KMS-11 (cell line): ENCODE results near the gene SLC4A2.

ENCODE experiments used
- H2AFZ ChIP-seq: fragments of 200-600 bp; sonication (generic); 2 replicates; pipeline ENCODE4 v1.6.1; 2016; ENCODE audit warnings: antibody characterized with exemption, mixed run types, low read depth
- H3K27ac ChIP-seq: fragments of 200-600 bp; sonication (generic); 2 replicates; pipeline ENCODE4 v1.6.1; 2016; ENCODE audit warnings: mild to moderate bottlenecking, mixed run types
- H3K27me3 ChIP-seq: fragments of 200-600 bp; sonication (generic); 2 replicates; pipeline ENCODE4 v1.6.1; 2017; ENCODE audit warnings: mild to moderate bottlenecking, low read depth, mixed run types, moderate library complexity; ENCODE audit not compliant: insufficient read depth
- H3K36me3 ChIP-seq: fragments of 200-600 bp; sonication (generic); 2 replicates; pipeline ENCODE4 v1.6.1; 2017; ENCODE audit warnings: mild to moderate bottlenecking, mixed run types; ENCODE audit not compliant: insufficient read depth
- H3K4me1 ChIP-seq: fragments of 200-600 bp; sonication (generic); 2 replicates; pipeline ENCODE4 v1.6.1; 2016; ENCODE audit warnings: mild to moderate bottlenecking, low read depth, mixed run types; ENCODE audit not compliant: poor library complexity, severe bottlenecking
- H3K4me2 ChIP-seq: fragments of 200-600 bp; sonication (generic); 2 replicates; pipeline ENCODE4 v1.7.0; 2016; ENCODE audit warnings: mild to moderate bottlenecking, mixed run types
- H3K4me3 ChIP-seq: fragments of 200-600 bp; sonication (generic); IDR thresholded peaks from 2 replicates; pipeline ENCODE4 v1.6.1; 2017; ENCODE audit warnings: low read depth, low read length, mixed read lengths; ENCODE audit not compliant: insufficient read depth
- H3K79me2 ChIP-seq: fragments of 200-600 bp; sonication (generic); 2 replicates; pipeline ENCODE4 v1.6.1; 2016; ENCODE audit warnings: low read depth, mixed run types; ENCODE audit not compliant: insufficient read depth
- H3K9ac ChIP-seq: fragments of 200-600 bp; sonication (generic); 2 replicates; pipeline ENCODE4 v1.6.1; 2016; ENCODE audit warnings: mild to moderate bottlenecking, mixed run types
- H4K20me1 ChIP-seq: fragments of 200-600 bp; sonication (generic); 2 replicates; pipeline ENCODE4 v1.6.1; 2016; ENCODE audit warnings: mild to moderate bottlenecking, mixed run types; ENCODE audit not compliant: insufficient read depth
- CTCF ChIP-seq: fragments of 200-600 bp; sonication (generic); conservative IDR thresholded peaks from 2 replicates; pipeline ENCODE4 v1.6.1; 2017; ENCODE audit warnings: low read depth, mild to moderate bottlenecking, antibody characterized with exemption, low read length, moderate library complexity, mixed read lengths

Gene SLC4A2

GRCh38 chr7:151048911-151049463, 10.4 kb upstream of the SLC4A2 start:
- Histone ChIP-seq H3K27me3 (peaks cover 13% of the 10 kb centered on the region; the same call in 1 of the 2 replicates), H3K4me2 (no peak overlapping the region), H3K36me3 (no peaks in the 10 kb centered on the region), H4K20me1 (no peaks in the 10 kb centered on the region), H3K79me2 (no peaks in the 10 kb centered on the region), H3K27ac (no peak overlapping the region), H3K4me1 (no peaks in the 10 kb centered on the region), H2AFZ (no peak overlapping the region), H3K4me3 (no peak overlapping the region), H3K9ac (no peak overlapping the region)
- no peak for TF ChIP-seq CTCF

- H3K27ac ChIP-seq, result no peak overlapping the region
These were observed 8.3 kb upstream of the SLC4A2 start for GRCh38 chr7:151051108-151051507.

GRCh38 chr7:151053096-151053495, 6.3 kb upstream of the SLC4A2 start:
- no peak overlapping the region for H3K9ac ChIP-seq
- H3K79me2 ChIP-seq, result no peaks in the 10 kb centered on the region
- H3K4me3 ChIP-seq, result no peak overlapping the region
- no peak for TF ChIP-seq CTCF
- H2AFZ ChIP-seq, result no peak overlapping the region
- H3K27me3 ChIP-seq, result peaks cover 13% of the 10 kb centered on the region; the same call in 1 of the 2 replicates
- H3K27ac ChIP-seq, result no peak overlapping the region
- H3K4me1 ChIP-seq, result no peaks in the 10 kb centered on the region
- H3K36me3 ChIP-seq, result no peaks in the 10 kb centered on the region
- H3K4me2 ChIP-seq, result no peak overlapping the region
- H4K20me1 ChIP-seq, result no peaks in the 10 kb centered on the region

More at GRCh38 chr7:151051108-151051507, 8.3 kb upstream of the SLC4A2 start:
- no peaks in the 10 kb centered on the region for H3K36me3 ChIP-seq
- H3K9ac ChIP-seq, result no peak overlapping the region
- H2AFZ ChIP-seq, result no peak overlapping the region
- no peaks in the 10 kb centered on the region for H3K79me2 ChIP-seq
- peaks cover 13% of the 10 kb centered on the region; the same call in 1 of the 2 replicates for H3K27me3 ChIP-seq
- H3K4me2 ChIP-seq, result no peak overlapping the region
- no peak for TF ChIP-seq CTCF
- no peaks in the 10 kb centered on the region for H3K4me1 ChIP-seq
- H4K20me1 ChIP-seq, result no peaks in the 10 kb centered on the region
- no peak overlapping the region for H3K4me3 ChIP-seq

GRCh38 chr7:151053751-151054150, 5.6 kb upstream of the SLC4A2 start:
- no peak overlapping the region for H3K9ac ChIP-seq
- no peaks in the 10 kb centered on the region for H3K79me2 ChIP-seq
- H3K4me3 ChIP-seq, result no peak overlapping the region
- peaks cover under 1% of the 10 kb centered on the region for H3K4me1 ChIP-seq
- peaks cover 13% of the 10 kb centered on the region; the same call in 1 of the 2 replicates for H3K27me3 ChIP-seq
- no peaks in the 10 kb centered on the region for H4K20me1 ChIP-seq
- no peak overlapping the region for H3K4me2 ChIP-seq
- H3K36me3 ChIP-seq, result no peaks in the 10 kb centered on the region
- no peak for TF ChIP-seq CTCF
- no peak overlapping the region for H3K27ac ChIP-seq
- no peak overlapping the region for H2AFZ ChIP-seq
